NT2/D1 (cell line): ENCODE measurements around the gene ZNF18.

ENCODE experiments used
- DNase-seq: peaks from one replicate; pipeline ENCODE4 v3.0.0-alpha.2; 2011; ENCODE audit warnings: low read depth, low spot score
- H3K27me3 ChIP-seq: 2 replicates; pipeline ENCODE4 v1.6.0; 2011; ENCODE audit warnings: mild to moderate bottlenecking; ENCODE audit not compliant: insufficient read length, insufficient read depth
- H3K36me3 ChIP-seq: 2 replicates; pipeline ENCODE4 v1.6.1; 2011; ENCODE audit warnings: mild to moderate bottlenecking, low read length, mixed read lengths; ENCODE audit not compliant: insufficient read depth, insufficient read length
- H3K4me1 ChIP-seq: 2 replicates; pipeline ENCODE4 v1.5.1; 2011; ENCODE audit not compliant: insufficient read depth, insufficient read length
- H3K4me3 ChIP-seq: 2 replicates; pipeline ENCODE4 v1.5.1; 2011; ENCODE audit warnings: low read depth; ENCODE audit not compliant: insufficient read length
- H3K9ac ChIP-seq: 2 replicates; pipeline ENCODE4 v1.6.0; 2011; ENCODE audit warnings: low read depth; ENCODE audit not compliant: insufficient read length
- H3K9me3 ChIP-seq: 2 replicates; pipeline ENCODE4 v1.5.1; 2011; ENCODE audit warnings: mild to moderate bottlenecking, low read length; ENCODE audit not compliant: insufficient read depth
- SUZ12 ChIP-seq: IDR thresholded peaks from 2 replicates; pipeline ENCODE4 v1.6.1; 2011; ENCODE audit not compliant: insufficient read length, insufficient read depth; ENCODE audit errors: extremely low read depth
- YY1 ChIP-seq: IDR thresholded peaks from 2 replicates; pipeline ENCODE4 v1.6.1; 2011; ENCODE audit not compliant: insufficient read length, insufficient read depth
- ZNF274 ChIP-seq: IDR thresholded peaks from 2 replicates; pipeline ENCODE4 v1.6.1; 2011; ENCODE audit warnings: mild to moderate bottlenecking, low read depth, low read length

The ZNF18 gene

GRCh38 chr17:11940904-11941303 is 56.4 kb downstream of the ZNF18 start:
- Histone ChIP-seq H3K4me1 (no peaks in the 10 kb centered on the region), H3K27me3 (no peaks in the 10 kb centered on the region), H3K9ac (no peak overlapping the region), H3K9me3 (no peaks in the 10 kb centered on the region), H3K4me3 (no peak overlapping the region), H3K36me3 (no peaks in the 10 kb centered on the region)
- no peak for DNase-seq
- no peak for TF ChIP-seq ZNF274
- TF ChIP-seq YY1 = no peak
- TF ChIP-seq SUZ12 = no peak

- H3K9me3 ChIP-seq = no peaks in the 10 kb centered on the region
- no peak for TF ChIP-seq ZNF274
- TF ChIP-seq SUZ12 = no peak
- no peak for TF ChIP-seq YY1
- H3K9ac ChIP-seq = no peak overlapping the region
- H3K4me3 ChIP-seq = no peak overlapping the region
- H3K27me3 ChIP-seq = no peaks in the 10 kb centered on the region
- DNase-seq = peak; percentile 48
- H3K4me1 ChIP-seq = no peaks in the 10 kb centered on the region
- no peaks in the 10 kb centered on the region for H3K36me3 ChIP-seq
These were observed 61.4 kb downstream of the ZNF18 start for GRCh38 chr17:11935734-11936406.

GRCh38 chr17:11932337-11932898 is 64.9 kb downstream of the ZNF18 start:
- no peaks in the 10 kb centered on the region for H3K9me3 ChIP-seq
- DNase-seq = no peak
- no peaks in the 10 kb centered on the region for H3K36me3 ChIP-seq
- H3K4me3 ChIP-seq = no peak overlapping the region
- no peak overlapping the region for H3K9ac ChIP-seq
- no peak for TF ChIP-seq SUZ12
- TF ChIP-seq ZNF274 = no peak
- TF ChIP-seq YY1 = no peak
- peaks cover 3% of the 10 kb centered on the region for H3K4me1 ChIP-seq
- no peaks in the 10 kb centered on the region for H3K27me3 ChIP-seq

- no peak overlapping the region for H3K4me3 ChIP-seq
These were observed 68.8 kb downstream of the ZNF18 start for GRCh38 chr17:11928436-11928835.

More at GRCh38 chr17:11928436-11928835, 68.8 kb downstream of the ZNF18 start:
- DNase-seq = peak; percentile 16
- Histone ChIP-seq H3K36me3 (no peaks in the 10 kb centered on the region), H3K9me3 (no peaks in the 10 kb centered on the region), H3K4me1 (peaks cover 3% of the 10 kb centered on the region), H3K27me3 (no peaks in the 10 kb centered on the region), H3K9ac (no peak overlapping the region)
- no peak for TF ChIP-seq SUZ12
- no peak for TF ChIP-seq YY1
- TF ChIP-seq ZNF274 = no peak
